DMS153 treated with DMSO at 0.1 percent for 48 hours (cell line): ENCODE measurements around the gene ZNF552.
A peak's percentile ranks its signal among the peaks of the same experiment; 100 is the strongest.

Experiments used
- DNase-seq: peaks from one replicate; lab custom pipeline; 2025; ENCODE audit not compliant: unreplicated experiment; lab: John Stamatoyannopoulos, UW

The ZNF552 gene

GRCh38 chr19:57779220-57779845, 35.4 kb downstream of the ZNF552 start:
- no peak for DNase-seq

DNA sequence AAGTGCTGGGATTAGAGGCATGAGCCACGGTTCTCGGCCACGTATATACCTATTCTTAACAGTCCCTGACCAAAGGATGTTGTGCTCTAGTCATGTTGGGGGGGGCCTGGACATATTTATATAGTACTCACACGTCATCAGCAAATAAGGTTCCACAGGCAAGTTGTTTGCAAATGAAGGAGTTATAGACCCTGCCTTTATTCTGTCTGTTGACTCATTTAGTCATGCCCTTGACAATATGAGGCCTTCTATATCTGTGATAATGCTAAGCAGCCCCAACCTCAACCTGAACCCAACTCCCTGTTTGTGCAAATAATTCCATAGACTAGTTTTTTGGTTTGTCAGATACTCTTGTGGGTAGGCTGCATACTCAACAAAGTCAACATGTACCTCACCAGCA, 36.4 kb downstream of the ZNF552 start:
- DNase-seq, result no peak

GRCh38 chr19:57776764-57777296, 37.9 kb downstream of the ZNF552 start:
- no peak for DNase-seq

- no peak for DNase-seq
Measured at GRCh38 chr19:57773488-57773887, 41.2 kb downstream of the ZNF552 start.

DNA sequence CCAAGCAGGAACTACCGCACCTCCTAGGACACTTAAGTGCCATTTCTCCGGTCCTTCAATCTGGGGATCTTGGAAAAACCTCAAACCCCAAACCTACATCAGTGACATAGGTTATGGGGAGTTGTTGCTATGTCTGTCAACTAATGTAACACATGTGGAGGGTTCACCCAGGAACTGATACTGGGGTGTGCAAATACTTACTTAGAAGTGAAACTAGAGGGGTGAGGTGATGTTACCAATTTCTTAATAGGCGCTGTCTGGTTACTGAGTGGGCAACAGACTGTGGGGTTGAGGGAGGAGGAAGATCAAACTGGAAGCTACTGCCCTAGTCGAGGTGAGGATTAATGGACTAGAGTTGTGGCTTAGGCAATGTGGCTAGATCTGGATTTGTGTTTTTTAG, 43.3 kb downstream of the ZNF552 start:
- DNase-seq, result no peak

DNA sequence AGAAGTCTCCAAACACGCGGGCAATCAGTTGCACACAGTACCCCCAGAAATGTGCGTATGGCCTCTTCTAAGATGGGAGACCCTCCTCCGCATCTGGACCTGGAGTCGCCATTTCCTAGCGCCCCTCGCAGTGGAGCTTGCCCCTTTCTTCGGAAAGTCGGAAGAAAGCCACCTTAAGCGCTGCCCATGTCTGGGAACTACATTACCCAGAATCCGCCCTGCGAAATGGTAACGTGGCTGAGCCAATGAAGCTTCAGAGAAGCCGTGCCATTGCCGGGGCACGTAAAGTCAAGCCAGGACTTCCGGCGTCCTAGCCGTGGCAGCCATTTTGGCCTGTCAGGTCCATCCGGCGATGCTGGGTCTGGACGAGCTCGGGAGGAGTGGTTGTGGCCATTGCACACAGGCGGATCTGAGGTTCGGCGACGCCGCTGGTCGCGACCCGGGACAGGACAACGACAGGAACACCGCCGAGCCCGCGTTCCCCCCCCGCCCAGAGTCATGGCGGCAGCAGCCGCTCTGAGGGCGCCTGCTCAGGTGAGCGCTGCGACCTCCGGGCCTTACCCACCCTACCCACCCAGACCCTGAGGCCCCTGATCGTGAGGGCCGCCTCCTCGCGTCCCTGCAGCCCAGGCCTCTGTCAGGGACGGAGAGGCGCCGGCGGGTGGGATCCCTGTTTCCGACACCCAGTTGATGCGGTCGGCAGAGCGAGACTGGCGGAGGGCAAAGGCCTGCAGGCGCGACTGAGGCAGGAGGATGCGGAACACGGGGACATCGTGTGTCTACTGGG, 45.2 kb downstream of the ZNF552 start, which contains the start of gene ZNF586:
TSS of gene ZNF586 (plus strand) at position 332 of the 787 bp plus-strand sequence. CDS start at position 499, 167 bp downstream.
- DNase-seq, result peak; percentile 37

DNA sequence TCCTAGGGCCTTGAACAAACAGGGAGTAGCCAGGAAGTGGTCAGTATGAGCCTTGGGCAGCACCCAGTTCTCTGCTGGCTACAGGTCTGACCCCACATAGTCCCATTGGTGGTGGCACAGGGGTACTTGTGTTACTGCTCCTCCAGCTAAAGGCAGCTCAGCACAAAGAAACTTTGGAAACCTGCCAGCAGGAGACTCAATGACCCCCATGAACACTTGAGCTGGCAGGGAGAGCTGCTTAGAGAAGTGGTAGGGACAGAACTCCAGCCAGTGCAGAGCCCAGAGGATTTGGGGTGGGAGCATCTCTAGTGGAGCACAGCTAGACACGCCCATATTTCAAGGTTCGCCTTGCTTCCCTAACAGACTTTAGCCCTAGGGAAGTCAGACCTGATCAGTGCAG, 55.6 kb downstream of the ZNF552 start:
- no peak for DNase-seq

DNA sequence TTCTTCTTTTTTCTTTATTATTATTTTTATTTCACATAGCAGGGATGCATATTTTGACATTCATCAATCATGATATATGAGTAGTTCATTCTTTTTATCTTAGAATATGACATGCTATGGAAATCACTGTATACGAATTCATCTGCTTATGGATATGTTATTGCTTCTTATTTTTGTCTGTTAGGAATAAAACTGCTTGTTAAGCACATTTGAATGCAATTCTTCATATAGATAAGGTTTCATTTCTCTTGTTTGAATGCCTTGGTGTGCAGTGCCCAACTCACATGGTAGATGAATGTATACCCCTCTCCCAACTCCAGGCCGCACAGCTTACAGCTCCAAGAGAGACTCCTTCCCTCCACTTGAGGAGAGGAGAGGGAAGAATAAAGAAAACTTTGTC, 56.8 kb downstream of the ZNF552 start:
- no peak for DNase-seq
